Panc1 (cell line): ENCODE results near the gene C1orf226. TPM values are rescaled to one million over a fixed set of nuclear protein-coding genes. Genes with fewer than 3 reads are reported as not detected.

Experiments used
- ATAC-seq: fragments of 200-7000 bp; cut with Tn5 transposase; 2 replicates; pipeline ENCODE4 v1.9.1; 2020; ENCODE audit warnings: mild to moderate bottlenecking, moderate library complexity
- BruUV-seq: library from RNA; stranded (reverse); fragments of 400-500 nt; replicated peaks from 2 replicates; lab custom pipeline; 2021; lab: Mats Ljungman, UMichigan
- CTCF ChIA-PET: fragments of 300-600 bp; sonication (Branson Sonifier 250); formaldehyde crosslinking; loops from one replicate; lab custom pipeline; 2022; ENCODE audit warnings: antibody characterized with exemption; lab: Charles Lee
- POLR2A ChIA-PET: fragments of 300-600 bp; sonication (Branson Sonifier 250); formaldehyde crosslinking; loops from one replicate; lab custom pipeline; 2022; ENCODE audit warnings: antibody characterized with exemption; lab: Charles Lee
- DNase-seq: peaks from one replicate; pipeline ENCODE4 v3.0.0-alpha.2; 2010; ENCODE audit warnings: low read depth, low spot score
- H3K27ac ChIP-seq: 2 replicates; pipeline ENCODE4 v1.5.1; 2011; ENCODE audit warnings: mild to moderate bottlenecking, low read length, inconsistent platforms
- H3K27me3 ChIP-seq: fragments of 200-500 bp; sonication (Bioruptor generic); 2 replicates; pipeline ENCODE4 v1.6.0; 2014; ENCODE audit warnings: low read length, inconsistent platforms; ENCODE audit not compliant: control insufficient read depth, insufficient read depth
- H3K36me3 ChIP-seq: fragments of 200-500 bp; sonication (Bioruptor generic); 2 replicates; pipeline ENCODE4 v1.5.1; 2014; ENCODE audit warnings: inconsistent platforms, mild to moderate bottlenecking, low read length, moderate library complexity; ENCODE audit not compliant: control insufficient read depth, insufficient read depth
- H3K4me1 ChIP-seq: 2 replicates; pipeline ENCODE4 v1.5.1; 2011; ENCODE audit warnings: inconsistent platforms, mild to moderate bottlenecking, low read length, moderate library complexity; ENCODE audit not compliant: control insufficient read depth, insufficient read depth
- H3K4me3 ChIP-seq, 2 experiments: 2 replicates each; pipeline ENCODE4 v1.5.1; 2011 to 2012; ENCODE audit warnings: low read depth in 2 of 2, low read length in 2 of 2, mild to moderate bottlenecking in 2 of 2, inconsistent platforms in 1 of 2, moderate library complexity in 1 of 2
- H3K9me3 ChIP-seq: fragments of 200-500 bp; sonication (Bioruptor generic); 2 replicates; pipeline ENCODE4 v1.5.1; 2014; ENCODE audit warnings: low read depth, mild to moderate bottlenecking, inconsistent platforms, low read length, moderate library complexity; ENCODE audit not compliant: control insufficient read depth, insufficient read depth
- CTCF ChIP-seq: fragments of 450-650 bp; IDR thresholded peaks from 2 replicates; pipeline ENCODE4 v1.5.1; 2017; ENCODE audit warnings: mild to moderate bottlenecking
- POLR2AphosphoS5 ChIP-seq: IDR thresholded peaks from 2 replicates; pipeline ENCODE4 v1.6.1; 2012; ENCODE audit warnings: mild to moderate bottlenecking, low read depth, low read length, moderate library complexity
- REST ChIP-seq, 2 experiments: IDR thresholded peaks; 2 replicates each; pipeline ENCODE4 v1.6.1; 2011 to 2012; ENCODE audit warnings: low read depth in 2 of 2, control low read depth in 1 of 2, low read length in 1 of 2, mild to moderate bottlenecking in 1 of 2, moderate library complexity in 1 of 2; ENCODE audit not compliant: insufficient read depth in 1 of 2
- SIN3A ChIP-seq: IDR thresholded peaks from 2 replicates; pipeline ENCODE4 v1.6.1; 2012; ENCODE audit warnings: low read depth, mild to moderate bottlenecking, low read length, moderate library complexity, borderline replicate concordance; ENCODE audit not compliant: insufficient read depth
- TCF7L2 ChIP-seq: IDR thresholded peaks from 2 replicates; pipeline ENCODE4 v1.6.1; 2011; ENCODE audit warnings: mild to moderate bottlenecking, low read depth, low read length, inconsistent platforms
- in situ Hi-C: cut with HindIII; loops from 2 replicates; pipeline ENCODE4 v1.10.0; 2016; ENCODE audit warnings: low sequenced_read_pairs, low pct_unique_long_range_greater_than_20kb
- intact Hi-C: fragments of 100-400 bp; cut with micrococcal nuclease; formaldehyde crosslinking; loops from one replicate; pipeline ENCODE4 v1.10.0; 2022; ENCODE audit not compliant: unreplicated experiment
- total RNA-seq: library from RNA; stranded (reverse); gene quantifications from one replicate; pipeline ENCODE4 v1.2.1, GENCODE V29; 2021; ENCODE audit not compliant: unreplicated experiment

Gene C1orf226
- total RNA-seq, 1 experiment from 2014 or later: 38.4 TPM

DNA sequence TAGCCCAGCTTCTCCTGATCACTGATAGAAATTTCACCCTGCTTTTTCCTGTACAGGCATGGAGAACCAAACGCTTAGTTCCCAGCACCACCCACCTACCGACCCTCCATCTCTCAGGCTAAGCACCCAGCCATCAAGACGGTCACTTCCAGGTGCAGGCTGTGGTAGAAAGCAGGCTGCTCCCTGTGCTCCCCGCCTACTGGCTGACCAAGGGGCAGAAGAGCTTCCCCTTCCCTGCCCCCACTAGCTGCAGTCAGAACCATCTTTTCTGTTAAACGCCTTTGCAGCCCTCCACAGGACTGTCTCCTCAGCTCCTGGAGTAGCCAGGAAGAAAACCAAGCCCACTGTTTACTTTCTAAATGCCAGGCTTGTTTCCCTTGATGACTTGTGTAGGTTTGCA, 27.8 kb upstream of the C1orf226 start:
- DNase-seq (no peak), ATAC-seq (no peak)
- H3K27me3 ChIP-seq: no peaks in the 10 kb centered on the region
- H3K4me3 ChIP-seq: no peak overlapping the region
- CTCF ChIA-PET: no interaction called here
- peaks cover 25% of the 10 kb centered on the region for H3K4me1 ChIP-seq
- POLR2A ChIA-PET: no interaction called here
- peaks cover 2% of the 10 kb centered on the region; the same call in 1 of the 2 replicates for H3K36me3 ChIP-seq
- BruUV-seq: no TSS peak
- intact Hi-C loops (no loop called here), in situ Hi-C loops (no loop called here)
- 0 out of 2 replicates have a peak overlapping the region, but pooled peaks have one; percentile 25 for H3K27ac ChIP-seq
- no peak for TF ChIP-seq POLR2AphosphoS5
- TF ChIP-seq REST (IDR thresholded peaks at IDR 0.05; ENCODE audit: insufficient read depth in 1 of 2, low read depth in 2 of 2, low read length in 1 of 2): no peak
- TF ChIP-seq TCF7L2: no peak
- TF ChIP-seq SIN3A: no peak
- TF ChIP-seq CTCF: no peak
- H3K9me3 ChIP-seq: no peaks in the 10 kb centered on the region

GRCh38 chr1:162357681-162358266, 23.8 kb upstream of the C1orf226 start:
- no peak overlapping the region for H3K4me3 ChIP-seq
- ChIA-PET POLR2A (no interaction called here), CTCF (no interaction called here)
- intact Hi-C loops (no loop called here), in situ Hi-C loops (no loop called here)
- TF ChIP-seq SIN3A: no peak
- peak; percentile 71 for TF ChIP-seq CTCF
- H3K9me3 ChIP-seq: no peaks in the 10 kb centered on the region
- H3K27ac ChIP-seq: no peak overlapping the region
- H3K36me3 ChIP-seq: peaks cover 4% of the 10 kb centered on the region; the same call in 1 of the 2 replicates
- ATAC-seq (0 out of 2 replicates have a peak, but pooled peaks have one; percentile 32), DNase-seq (no peak)
- H3K4me1 ChIP-seq: no peaks in the 10 kb centered on the region
- BruUV-seq: no TSS peak
- no peaks in the 10 kb centered on the region for H3K27me3 ChIP-seq
